Esophagus squamous epithelium (tissue), 4 donors: ENCODE measurements around the gene COMMD1.

Source experiments
- CTCF ChIP-seq, 6 experiments: fragments of 450-650 bp in 4 of 6; fragments of 200-600 bp in 2 of 6; sonication (generic) in 2 of 6; IDR thresholded peaks; one replicate each; pipeline ENCODE4 v1.5.1; 2016 to 2019; ENCODE audit warnings: antibody characterized with exemption in 6 of 6, mild to moderate bottlenecking in 4 of 6, moderate library complexity in 4 of 6
- POLR2A ChIP-seq, 4 donors: fragments of 450-650 bp; IDR thresholded peaks; one replicate each; pipeline ENCODE4 v1.6.1; 2017; ENCODE audit warnings: antibody characterized with exemption in 4 of 4, mild to moderate bottlenecking in 4 of 4, moderate library complexity in 3 of 4

DNA sequence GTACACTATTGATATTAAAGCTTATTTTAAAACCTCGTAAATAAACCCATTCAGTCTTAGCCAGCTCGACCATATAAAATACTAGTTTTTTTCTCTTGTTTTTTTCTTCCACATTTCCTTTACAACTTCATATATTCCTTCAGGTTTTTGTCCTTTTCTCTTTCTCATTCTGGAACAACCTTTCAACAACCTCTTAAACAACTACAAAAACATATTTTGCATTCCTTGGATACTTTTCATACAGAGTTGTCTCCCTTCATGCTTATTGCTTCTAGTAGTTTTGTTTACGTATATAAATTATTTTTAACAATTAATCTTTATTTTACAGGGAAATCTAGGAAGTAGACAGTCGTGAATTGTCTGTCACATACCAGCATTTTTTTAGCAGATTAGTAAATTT is 41.2 kb downstream of the COMMD1 start:
- TF ChIP-seq CTCF (IDR thresholded peaks at IDR 0.05) (no peak), POLR2A (IDR thresholded peaks at IDR 0.05) (no peak)
